K562 (cell line): ENCODE results near the gene TXNRD2. TPM values are rescaled to one million over a fixed set of nuclear protein-coding genes. Genes with fewer than 3 reads are reported as not detected.

ENCODE experiments used
- ATAC-seq: fragments of 200-7000 bp; cut with Tn5 transposase; 3 replicates; pipeline ENCODE4 v1.9.1; 2020; ENCODE audit warnings: moderate library complexity
- BruUV-seq: library from RNA; stranded (reverse); fragments of 400-500 nt; replicated peaks from 2 replicates; lab custom pipeline; 2021; lab: Mats Ljungman, UMichigan
- CTCF ChIA-PET: fragments of 300-600 bp; formaldehyde crosslinking; extraction: SDS; loops from one replicate; lab custom pipeline; 2021; ENCODE audit warnings: low intra/inter-chr PET ratio; lab: Yijun Ruan, JAX
- POLR2A ChIA-PET: fragments of 300-600, 350-650 bp; sonication (Branson Sonifier 250); formaldehyde crosslinking; extraction: SDS; loops from one replicate; lab custom pipeline; 2021; ENCODE audit warnings: antibody characterized with exemption, inconsistent platforms; lab: Yijun Ruan, JAX
- DNase-seq, 4 experiments: peaks; one replicate each; pipeline versions ENCODE4 v3.0.0 to v3.0.0-alpha.2; 2011 to 2018; ENCODE audit warnings: low spot score in 3 of 4, mixed read lengths in 3 of 4; ENCODE audit errors: extremely low read depth in 1 of 4
- FAIRE-seq: peaks from 2 replicates; lab custom pipeline; 2011; peaks lifted over from hg19 to GRCh38; lab: Jason Lieb, UNC
- H2AFZ ChIP-seq: 2 replicates; pipeline ENCODE4 v1.6.0; 2011; ENCODE audit warnings: low read depth, low read length, control low read depth, inconsistent platforms
- H3K27ac ChIP-seq: fragments of 200-600 bp; 3 replicates; pipeline ENCODE4 v1.8.0; 2011; ENCODE audit warnings: low read depth, mild to moderate bottlenecking, control low read depth, inconsistent platforms, low read length, moderate library complexity, mixed read lengths; ENCODE audit errors: extremely low read depth
- H3K27me3 ChIP-seq, 2 experiments: fragments of 300-600 bp in 1 of 2; 2 replicates in 1 of 2; 3 replicates in 1 of 2; pipeline versions ENCODE4 v1.6.0 to v1.8.0; 2011; ENCODE audit warnings: inconsistent platforms in 2 of 2, low read length in 2 of 2, mild to moderate bottlenecking in 1 of 2, mixed read lengths in 1 of 2, moderate library complexity in 1 of 2; ENCODE audit not compliant: control insufficient read depth in 2 of 2, insufficient read depth in 2 of 2
- H3K36me3 ChIP-seq: fragments of 300-600 bp; 3 replicates; pipeline ENCODE4 v1.8.0; 2011; ENCODE audit warnings: mild to moderate bottlenecking, low read length, inconsistent platforms; ENCODE audit not compliant: control insufficient read depth, insufficient read depth
- H3K4me1 ChIP-seq, 2 experiments: fragments of 200-600 bp in 1 of 2; replicated peaks in 1 of 2; 2 replicates in 1 of 2; 3 replicates in 1 of 2; pipeline versions ENCODE4 v1.5.1 to v1.8.0; 2011; ENCODE audit warnings: inconsistent platforms in 2 of 2, low read length in 2 of 2, mild to moderate bottlenecking in 1 of 2, mixed read lengths in 1 of 2, moderate library complexity in 1 of 2; ENCODE audit not compliant: control insufficient read depth in 2 of 2, insufficient read depth in 2 of 2
- H3K4me2 ChIP-seq: 2 replicates; pipeline ENCODE4 v1.6.1; 2011; ENCODE audit warnings: low read length, control low read depth, inconsistent platforms, mixed read lengths; ENCODE audit not compliant: insufficient read depth
- H3K4me3 ChIP-seq: fragments of 200-600 bp; sonication (generic), shearing (Covaris generic); 2 replicates; pipeline ENCODE4 v1.5.1; 2016; ENCODE audit warnings: control low read depth, inconsistent platforms
- H3K79me2 ChIP-seq: fragments of 200-600 bp; 3 replicates; pipeline ENCODE4 v1.8.0; 2011; ENCODE audit warnings: low read length, inconsistent platforms; ENCODE audit not compliant: control insufficient read depth, insufficient read depth
- H3K9ac ChIP-seq, 2 experiments: 2 replicates each; pipeline versions ENCODE4 v1.6.0 to v1.6.1; 2011; ENCODE audit warnings: low read depth in 2 of 2, low read length in 2 of 2, control low read depth in 1 of 2, inconsistent platforms in 1 of 2, mild to moderate bottlenecking in 1 of 2, mixed read lengths in 1 of 2; ENCODE audit not compliant: insufficient read depth in 1 of 2
- H3K9me1 ChIP-seq: one replicate; pipeline ENCODE4 v1.6.0; 2011; ENCODE audit warnings: inconsistent platforms, mild to moderate bottlenecking, low read length, moderate library complexity; ENCODE audit not compliant: control insufficient read depth, insufficient read depth
- H3K9me3 ChIP-seq: replicated peaks from 2 replicates; pipeline ENCODE4 v1.5.1; 2011; ENCODE audit warnings: low read depth, low read length, inconsistent platforms; ENCODE audit not compliant: control insufficient read depth, insufficient read depth
- H4K20me1 ChIP-seq: replicated peaks from 2 replicates; pipeline ENCODE4 v1.6.1; 2011; ENCODE audit warnings: low read length, inconsistent platforms, mixed read lengths; ENCODE audit not compliant: control insufficient read depth, insufficient read depth
- CHD7 ChIP-seq: fragments of 200-600 bp; sonication (generic); IDR thresholded peaks from one replicate; pipeline ENCODE4 v1.6.1; 2012; ENCODE audit warnings: mild to moderate bottlenecking, low read depth, low read length, inconsistent platforms
- FOXP1 ChIP-seq: sonication (generic); formaldehyde crosslinking; IDR thresholded peaks from 2 replicates; pipeline ENCODE4 v1.8.0; 2022; ENCODE audit warnings: mild to moderate bottlenecking, missing genetic modification reagents
- MLX ChIP-seq, 2 experiments: fragments of 450-650 bp in 1 of 2; sonication (generic) in 1 of 2; formaldehyde crosslinking; conservative IDR thresholded peaks; 2 replicates each; pipeline versions ENCODE4 v1.4.0 to v1.8.1; 2020 to 2022; ENCODE audit warnings: mild to moderate bottlenecking in 1 of 2, missing genetic modification reagents in 1 of 2
- PRMT5 ChIP-seq: sonication (generic); formaldehyde crosslinking; IDR thresholded peaks from 2 replicates; pipeline ENCODE4 v1.5.0; 2020; ENCODE audit warnings: missing genetic modification reagents
- SRSF3 ChIP-seq: fragments of 200-400 bp; formaldehyde crosslinking; IDR thresholded peaks from 2 replicates; pipeline ENCODE4 v1.6.1; 2016; ENCODE audit warnings: mild to moderate bottlenecking, low read length, moderate library complexity; ENCODE audit not compliant: insufficient read depth
- ZNF77 ChIP-seq: fragments of 250-450 bp; sonication (Bioruptor Pico); IDR thresholded peaks from 2 replicates; pipeline ENCODE4 v1.5.0; 2020
- WGBS: fragments of 100-300 bp; shearing (Covaris generic); methylation state at CpG from one replicate; pipeline ENCODE4 v1.1.6; 2016; ENCODE audit warnings: low coverage, mixed read lengths; ENCODE audit not compliant: insufficient coverage; ENCODE audit errors: missing lambda C conversion rate; 5-methylcytosine and 5-hydroxymethylcytosine counted together
- in situ Hi-C: fragments of 300-500 bp; cut with MboI; formaldehyde crosslinking; loops from 4 replicates; pipeline ENCODE4 v1.15.0; 2018; ENCODE audit warnings: inconsistent platforms, mixed read lengths
- intact Hi-C: fragments of 100-400 bp; cut with micrococcal nuclease; formaldehyde crosslinking; loops from 2 replicates; pipeline ENCODE4 v1.14.2; 2022
- polyA plus RNA-seq, 8 experiments: library from polyadenylated mRNA; depleted of rRNA in 4 of 8; stranded (reverse) in 5 of 8; unstranded in 3 of 8; fragments of >200 nt; fragmentation: Nextera tagmentation in 2 of 8; fragmentation: Illumina TruSeq in 1 of 8; extraction: Ambion mirVana in 2 of 8; extraction: Trizol in 1 of 8; gene quantifications; 2 replicates each; pipeline versions ENCODE4 v1.2.1 to v1.2.3, GENCODE V29; 2011 to 2014; ENCODE audit warnings: inconsistent platforms in 1 of 8, missing spikeins in 1 of 8
- total RNA-seq, 7 experiments: library from RNA; depleted of rRNA in 6 of 7; stranded (reverse); fragments of >200 nt in 6 of 7; fragmentation: Illumina TruSeq in 2 of 7; extraction: Trizol in 2 of 7; gene quantifications; 2 replicates each; pipeline versions ENCODE4 v1.2.1 to v1.2.3, GENCODE V29; 2011 to 2021; ENCODE audit warnings: low replicate concordance in 1 of 7

TXNRD2 gene
- total and polyA plus RNA-seq, 9 of the 15 experiments (the other 6 are each of a cell fraction or from before 2014, with no cell fraction given), result 3.3 to 80.2 (median 49.4) TPM

GRCh38 chr22:19884161-19884953 lies 57.3 kb downstream of the TXNRD2 start:
- Histone ChIP-seq H4K20me1 (peaks cover 38% of the 10 kb centered on the region), H3K9ac (peak overlapping the region in 1 of 2 experiments; percentile 47; a peak in 1 of 4 replicates), H3K79me2 (no peaks in the 10 kb centered on the region), H3K9me3 (no peaks in the 10 kb centered on the region), H3K4me3 (no peak overlapping the region), H3K27me3 (peaks cover 0 to 9% of the 10 kb centered on the region in 2 experiments; a peak in 1 of 5 replicates), H3K9me1 (no peaks in the 10 kb centered on the region), H3K27ac (no peak overlapping the region), H2AFZ (no peak overlapping the region), H3K36me3 (no peaks in the 10 kb centered on the region), H3K4me1 (peaks cover 5 to 68% of the 10 kb centered on the region in 2 experiments), H3K4me2 (no peak overlapping the region)
- intact Hi-C loops (no loop called here), in situ Hi-C loops (no loop called here)
- BruUV-seq, result no TSS peak
- ChIA-PET POLR2A (interaction anchor here (0.6 to 11.1 kb wide), 8 partner anchors 10 to 170 kb away, joined by 3 to 141 read pairs (median 4); no protein-coding TSS in a partner anchor), CTCF (no interaction called here)
- WGBS, result 69% methylated on average over 15 of the region's 15 CpGs
- no peak for ATAC-seq
- FAIRE-seq, result no peak
- DNase-seq, result no peak
- TF ChIP-seq MLX (CRISPR knock-in tag; conservative IDR thresholded peaks at IDR 0.05) (0 out of 4 replicates have a peak, but pooled peaks of 1 of the 2 experiments have one; percentile 16), PRMT5 (CRISPR knock-in tag) (peak; percentile 24), SRSF3 (0 out of 2 replicates have a peak, but pooled peaks have one; percentile 38), ZNF77 (no peak), FOXP1 (CRISPR knock-in tag) (no peak), CHD7 (peak; percentile 53)
